ENCODE results near the gene MED12. TPM values are rescaled to one million over a fixed set of nuclear protein-coding genes. Genes with fewer than 3 reads are reported as not detected.

Gene MED12
- total and polyA plus RNA-seq, 2 of the 8 experiments (the other 6 are each of a cell fraction or from before 2014, with no cell fraction given), result 19.4 to 48.9 TPM

GRCh38 chrX:71082124-71082647 lies 36.2 kb upstream of the MED12 start (continued):
- TF ChIP-seq CHD1 (IDR thresholded peaks at IDR 0.05; ENCODE audit: low read depth, low read length) (no peak), POLR2AphosphoS5 (IDR thresholded peaks at IDR 0.05; ENCODE audit: low read depth, low read length) (no peak), CBX5 (IDR thresholded peaks at IDR 0.05; ENCODE audit: low read depth, low read length) (no peak), FOSL1 (IDR thresholded peaks at IDR 0.05; ENCODE audit: insufficient read depth, low read depth, low read length) (no peak), POU5F1 (IDR thresholded peaks at IDR 0.05; ENCODE audit: low read depth, low read length) (no peak)

Data from H1 (cell line).